WTC11 (cell line): Measurements from ENCODE around the gene ZNF74.
"Not testable (repeated sequence)": the region's sequence is repeated elsewhere in the genome, so short reads cannot be mapped to it uniquely, and the experiment has no call there.

Experiments
- ATF2 ChIP-seq: sonication (generic); formaldehyde crosslinking; IDR thresholded peaks from 2 replicates; pipeline ENCODE4 v1.8.1; 2022; ENCODE audit warnings: low read depth, missing genetic modification reagents, borderline replicate concordance
- CTCF ChIP-seq: fragments of 200-600 bp; IDR thresholded peaks from 2 replicates; pipeline ENCODE4 v1.8.0; 2022; ENCODE audit warnings: antibody characterized with exemption
- IRF2 ChIP-seq: sonication (generic); formaldehyde crosslinking; IDR thresholded peaks from 2 replicates; pipeline ENCODE4 v1.8.0; 2022; ENCODE audit warnings: low read depth, missing genetic modification reagents, borderline replicate concordance
- MXD4 ChIP-seq: fragments of 250-450 bp; sonication (Bioruptor Pico); IDR thresholded peaks from 2 replicates; pipeline ENCODE4 v1.8.0; 2021; ENCODE audit warnings: mild to moderate bottlenecking, moderate library complexity, borderline replicate concordance
- NR3C1 ChIP-seq: sonication (generic); formaldehyde crosslinking; conservative IDR thresholded peaks from 2 replicates; pipeline ENCODE4 v1.8.1; 2023; ENCODE audit warnings: low read depth, mild to moderate bottlenecking, missing genetic modification reagents
- SMAD3 ChIP-seq: sonication (generic); formaldehyde crosslinking; IDR thresholded peaks from 2 replicates; pipeline ENCODE4 v1.8.0; 2022; ENCODE audit warnings: missing genetic modification reagents, mild to moderate bottlenecking, borderline replicate concordance
- TEAD1 ChIP-seq: sonication (generic); formaldehyde crosslinking; IDR thresholded peaks from 2 replicates; pipeline ENCODE4 v1.8.0; 2022; ENCODE audit warnings: mild to moderate bottlenecking, missing genetic modification reagents
- TP53 ChIP-seq: sonication (generic); formaldehyde crosslinking; IDR thresholded peaks from 2 replicates; pipeline ENCODE4 v1.8.1; 2023; ENCODE audit warnings: mild to moderate bottlenecking, missing genetic modification reagents
- ZBTB21 ChIP-seq: sonication (generic); formaldehyde crosslinking; IDR thresholded peaks from 2 replicates; pipeline ENCODE4 v1.8.1; 2023; ENCODE audit warnings: mild to moderate bottlenecking, missing genetic modification reagents, borderline replicate concordance
- ZNF416 ChIP-seq: fragments of 250-450 bp; sonication (Bioruptor Pico); IDR thresholded peaks from 2 replicates; pipeline ENCODE4 v1.9.0; 2021; ENCODE audit warnings: mild to moderate bottlenecking, inconsistent platforms

- not testable (repeated sequence) for TF ChIP-seq SMAD3 (CRISPR knock-in tag); CTCF; TP53; ATF2 (CRISPR knock-in tag); IRF2 (CRISPR knock-in tag); TEAD1 (CRISPR knock-in tag); ZNF416 (CRISPR knock-in tag); NR3C1 (CRISPR knock-in tag); ZBTB21 (CRISPR knock-in tag); MXD4
Measured at GRCh38 chr22:20451129-20451778, 57.3 kb downstream of the ZNF74 start.
